Central memory CD8-positive, alpha-beta T cell (primary cell): ENCODE results near the gene CREB3L2.

Source experiments
- ATAC-seq: fragments of 150-1000 bp; cut with Tn5 transposase; replicated peaks from 2 replicates; pipeline ENCODE4 v1.10.0; 2022; ENCODE audit warnings: mild to moderate bottlenecking, moderate FRiP score, moderate number of reproducible peaks; ENCODE audit not compliant: poor library complexity, severe bottlenecking; ENCODE audit errors: extremely low read depth
- DNase-seq, 2 donors: peaks; one replicate each; pipeline ENCODE4 v3.0.0; 2021; ENCODE audit warnings: low spot score in 2 of 2
- H3K27ac Mint-ChIP-seq: one replicate; pipeline ENCODE4 v1.8.0; 2022; ENCODE audit warnings: low read depth, mild to moderate bottlenecking, moderate library complexity, mixed read lengths
- H3K27me3 Mint-ChIP-seq: one replicate; pipeline ENCODE4 v1.8.0; 2022; ENCODE audit warnings: mixed read lengths
- H3K36me3 Mint-ChIP-seq: one replicate; pipeline ENCODE4 v1.8.0; 2022; ENCODE audit warnings: mild to moderate bottlenecking, moderate library complexity, mixed read lengths; ENCODE audit not compliant: insufficient read depth
- H3K4me1 Mint-ChIP-seq: one replicate; pipeline ENCODE4 v1.8.0; 2022; ENCODE audit warnings: mixed read lengths
- H3K4me3 Mint-ChIP-seq: one replicate; pipeline ENCODE4 v1.8.0; 2022; ENCODE audit warnings: mild to moderate bottlenecking, moderate library complexity, mixed read lengths
- H3K9me3 Mint-ChIP-seq: one replicate; pipeline ENCODE4 v1.8.0; 2022; ENCODE audit warnings: mixed read lengths

The CREB3L2 gene

DNA sequence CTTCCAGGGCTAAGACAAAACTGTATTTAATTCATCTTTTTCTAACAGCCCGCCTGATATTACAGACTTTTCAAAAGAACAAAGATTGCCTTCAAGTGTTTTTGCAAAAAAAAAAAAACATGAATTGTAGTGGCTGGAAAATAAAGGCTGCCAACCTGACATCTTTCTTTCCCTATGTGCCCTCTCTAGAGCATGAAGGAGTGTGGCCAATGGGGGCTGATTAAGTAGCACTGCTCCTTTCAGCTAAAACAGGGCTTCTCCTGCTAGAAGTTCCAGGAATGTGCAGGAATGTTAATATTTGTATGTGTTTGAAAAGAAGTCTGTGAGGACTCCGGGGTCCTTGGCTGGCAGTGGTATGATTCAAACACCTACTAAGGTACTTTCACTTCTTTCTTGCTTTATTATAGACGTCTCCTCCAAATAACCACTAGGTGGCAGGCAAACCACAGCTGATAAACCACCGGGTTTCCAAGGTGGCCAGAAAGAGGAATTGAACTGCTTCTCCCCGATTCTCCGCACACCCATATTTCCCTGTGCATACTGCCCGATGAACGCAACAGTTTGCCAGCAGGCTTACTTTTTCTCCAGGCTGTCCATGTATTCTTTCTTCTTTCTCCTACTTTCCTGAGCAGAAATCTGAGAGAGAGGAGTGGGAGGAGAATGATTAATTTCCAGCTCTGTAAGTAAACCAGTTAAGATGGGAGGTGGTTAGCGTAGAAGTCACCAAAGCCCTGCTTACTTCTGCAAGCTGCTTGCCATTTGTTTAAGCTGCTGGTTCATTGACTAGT is 98.3 kb downstream of the CREB3L2 start:
- Mint-ChIP-seq H3K9me3 (no peaks in the 10 kb centered on the region), H3K36me3 (peaks cover 38% of the 10 kb centered on the region), H3K4me3 (no peak overlapping the region), H3K27ac (no peak overlapping the region), H3K4me1 (peaks cover 15% of the 10 kb centered on the region), H3K27me3 (no peaks in the 10 kb centered on the region)
- DNase-seq (peak; percentile 40 to 49), ATAC-seq (peak; percentile 66)

DNA sequence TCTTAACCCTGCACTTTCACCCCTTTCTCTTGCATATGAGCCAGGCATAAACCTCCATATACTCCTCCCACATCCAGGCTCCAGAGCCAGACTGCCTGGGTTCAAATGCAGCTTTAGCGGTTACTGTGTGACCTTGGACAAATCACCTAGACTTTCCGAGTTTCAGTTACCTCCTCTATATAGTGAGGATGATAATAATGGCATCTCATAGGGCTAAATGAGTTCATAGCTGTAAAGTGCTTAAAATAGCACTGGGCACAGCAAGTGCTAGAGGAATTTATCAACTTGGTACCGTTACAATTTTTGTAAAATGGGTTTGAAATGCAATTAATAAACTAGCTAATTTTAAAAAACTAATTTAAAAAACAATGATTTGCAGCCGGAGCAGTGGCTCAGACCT is 101.7 kb downstream of the CREB3L2 start:
- no peak for DNase-seq
- H3K36me3 Mint-ChIP-seq: peaks cover 31% of the 10 kb centered on the region
- no peaks in the 10 kb centered on the region for H3K9me3 Mint-ChIP-seq
- peaks cover 18% of the 10 kb centered on the region for H3K4me1 Mint-ChIP-seq
- no peak overlapping the region for H3K4me3 Mint-ChIP-seq
- H3K27me3 Mint-ChIP-seq: no peaks in the 10 kb centered on the region
- H3K27ac Mint-ChIP-seq: no peak overlapping the region
- ATAC-seq: no peak

DNA sequence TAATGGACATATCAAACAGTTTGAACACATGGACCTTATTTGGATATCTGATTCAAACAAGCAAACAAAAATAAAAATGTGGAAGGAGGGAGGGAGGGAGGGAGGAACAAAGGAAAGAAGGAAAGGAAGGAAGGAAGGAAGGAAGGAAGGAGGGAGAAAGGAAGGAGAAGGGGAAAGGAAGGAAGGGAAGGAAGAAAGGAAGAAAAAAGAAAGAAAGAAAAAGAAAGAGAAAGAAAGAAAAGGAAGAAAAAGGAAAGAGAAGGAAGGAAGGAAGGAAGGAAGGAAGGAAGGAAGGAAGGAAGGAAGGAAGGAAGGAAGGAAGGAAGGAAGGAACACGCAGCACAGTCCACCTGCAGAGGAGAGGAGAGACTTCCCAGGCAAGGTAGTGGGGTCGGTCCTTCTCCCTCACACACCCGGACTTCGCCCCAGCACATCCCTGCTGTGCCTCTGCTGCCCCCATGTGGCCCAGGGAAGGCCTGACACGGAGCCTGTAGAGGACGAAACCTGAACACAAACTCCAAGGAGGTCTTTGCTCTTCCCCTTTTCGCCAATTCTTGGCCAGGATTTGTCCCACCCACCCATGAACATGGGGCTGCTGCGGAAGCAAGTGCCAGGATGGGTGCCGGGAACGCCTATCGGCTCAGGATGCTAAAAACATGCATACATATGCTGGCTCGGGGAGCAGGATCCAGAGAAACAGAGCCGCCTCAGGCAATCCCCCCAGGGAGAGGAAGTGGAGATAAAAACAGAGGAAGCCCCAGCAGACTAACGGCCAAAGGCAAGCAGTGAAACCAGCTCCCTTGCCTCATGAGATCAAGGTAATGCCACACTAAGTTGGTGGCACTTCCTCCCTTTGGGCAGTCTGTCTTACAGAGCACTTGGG is 102.8 kb downstream of the CREB3L2 start:
- H3K4me1 Mint-ChIP-seq: peaks cover 18% of the 10 kb centered on the region
- peaks cover 28% of the 10 kb centered on the region for H3K36me3 Mint-ChIP-seq
- ATAC-seq: peak; percentile 85
- H3K27ac Mint-ChIP-seq: peak overlapping the region; percentile 58
- peak overlapping the region; percentile 17 for H3K4me3 Mint-ChIP-seq
- no peaks in the 10 kb centered on the region for H3K9me3 Mint-ChIP-seq
- DNase-seq: peak; percentile 55 to 61
- H3K27me3 Mint-ChIP-seq: no peaks in the 10 kb centered on the region

DNA sequence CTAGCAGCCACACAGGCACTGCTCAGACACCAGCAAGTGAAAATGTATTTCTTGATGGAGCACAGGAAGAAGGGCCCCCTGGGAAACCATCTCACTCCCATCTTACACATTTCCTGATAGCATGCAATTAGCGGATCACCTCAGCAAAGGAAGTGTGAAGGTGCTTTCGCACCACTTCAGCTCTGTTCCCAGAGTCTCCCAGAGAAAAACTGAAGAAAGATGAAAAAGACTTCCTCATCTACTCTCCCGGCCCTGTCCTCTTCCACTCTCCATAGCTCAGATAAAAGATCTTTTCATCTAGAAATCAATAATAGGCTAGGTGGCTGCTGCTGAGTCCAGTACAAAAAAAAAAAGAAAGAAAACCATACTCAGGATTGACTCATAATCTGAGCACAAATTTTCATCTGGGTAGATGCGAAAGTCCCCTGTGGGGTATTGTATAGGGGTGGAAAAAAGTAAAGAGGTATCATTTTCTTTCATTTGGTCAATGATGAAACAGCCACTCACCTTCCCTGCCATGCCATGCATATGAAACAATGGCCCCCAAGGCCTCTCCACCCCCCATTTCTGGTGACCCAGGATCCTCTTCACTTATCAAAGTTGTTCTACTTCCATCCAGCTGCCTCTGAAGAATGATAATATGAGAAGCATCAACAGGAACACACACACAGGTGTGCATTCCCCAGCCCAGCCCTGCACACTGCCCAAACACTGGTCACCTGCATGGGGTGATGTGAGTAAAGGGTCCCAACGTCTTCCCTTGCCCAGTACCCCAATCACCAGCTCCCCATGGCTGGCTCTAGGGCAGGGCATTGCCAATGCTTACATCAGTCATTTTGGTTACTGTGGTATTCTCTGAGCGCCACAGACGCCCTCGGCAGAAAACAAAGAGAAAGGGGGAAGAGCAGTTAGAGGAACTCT is 106.3 kb downstream of the CREB3L2 start:
- ATAC-seq: no peak
- H3K36me3 Mint-ChIP-seq: peaks cover 28% of the 10 kb centered on the region
- no peak overlapping the region for H3K4me3 Mint-ChIP-seq
- H3K9me3 Mint-ChIP-seq: no peaks in the 10 kb centered on the region
- no peaks in the 10 kb centered on the region for H3K27me3 Mint-ChIP-seq
- DNase-seq: no peak
- H3K27ac Mint-ChIP-seq: peak overlapping the region; percentile 84
- H3K4me1 Mint-ChIP-seq: peaks cover 12% of the 10 kb centered on the region

- DNase-seq (no peak), ATAC-seq (no peak)
- Mint-ChIP-seq H3K36me3 (peaks cover 19% of the 10 kb centered on the region), H3K27ac (no peak overlapping the region), H3K4me1 (no peaks in the 10 kb centered on the region), H3K9me3 (no peaks in the 10 kb centered on the region), H3K4me3 (no peak overlapping the region), H3K27me3 (no peaks in the 10 kb centered on the region)
Observed at GRCh38 chr7:137893143-137893742, 108.6 kb downstream of the CREB3L2 start.

GRCh38 chr7:137891016-137891655 is 110.8 kb downstream of the CREB3L2 start:
- Mint-ChIP-seq H3K4me3 (no peak overlapping the region), H3K36me3 (peaks cover 18% of the 10 kb centered on the region), H3K27ac (no peak overlapping the region), H3K27me3 (no peaks in the 10 kb centered on the region), H3K9me3 (no peaks in the 10 kb centered on the region), H3K4me1 (peaks cover 6% of the 10 kb centered on the region)
- DNase-seq (no peak), ATAC-seq (no peak)

- Mint-ChIP-seq H3K36me3 (peaks cover 15% of the 10 kb centered on the region), H3K4me1 (peaks cover 6% of the 10 kb centered on the region), H3K9me3 (no peaks in the 10 kb centered on the region), H3K4me3 (no peak overlapping the region), H3K27ac (no peak overlapping the region), H3K27me3 (no peaks in the 10 kb centered on the region)
- DNase-seq: no peak
- ATAC-seq: no peak
Observed at GRCh38 chr7:137890449-137890921, 111.4 kb downstream of the CREB3L2 start.

DNA sequence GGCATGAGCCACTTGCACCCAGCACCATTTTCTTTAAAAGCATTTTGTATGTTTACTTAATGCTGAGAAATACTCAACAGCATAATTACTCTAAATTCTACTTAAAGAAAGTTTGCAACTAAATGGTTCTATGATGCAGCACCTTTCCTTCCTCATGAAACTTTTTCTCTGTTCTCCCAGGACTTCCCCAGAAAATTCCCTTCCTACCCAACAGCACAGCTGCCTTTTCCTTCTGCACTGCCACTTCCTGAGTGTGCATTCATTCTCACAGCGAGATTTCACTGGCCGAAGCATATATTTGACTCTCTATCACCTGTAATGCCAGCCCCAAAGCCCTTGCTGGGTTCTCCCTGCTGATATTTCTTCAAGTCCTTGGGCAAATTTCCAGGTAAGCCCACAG is 113.6 kb downstream of the CREB3L2 start:
- Mint-ChIP-seq H3K36me3 (peaks cover 11% of the 10 kb centered on the region), H3K4me1 (peaks cover 6% of the 10 kb centered on the region), H3K27ac (no peak overlapping the region)

DNA sequence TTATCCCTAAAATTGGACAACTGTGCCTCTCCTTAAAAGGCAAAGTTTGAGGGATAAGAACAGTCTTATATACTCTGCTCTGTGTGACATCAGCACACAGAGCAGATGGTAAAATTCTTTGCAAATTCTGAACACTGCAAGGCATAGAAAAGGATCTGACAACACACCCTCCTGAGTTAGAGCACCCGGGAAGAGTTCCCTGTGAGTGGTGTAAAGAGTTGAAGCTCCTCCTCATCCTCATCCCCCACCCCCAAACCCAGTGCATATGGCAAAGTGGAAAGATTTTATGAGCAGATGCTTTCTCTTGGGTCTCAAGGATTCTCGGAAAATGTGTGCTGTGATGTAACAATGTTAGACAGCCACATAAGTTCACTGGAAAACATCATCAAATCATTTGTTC is 115.1 kb downstream of the CREB3L2 start:
- H3K27ac Mint-ChIP-seq: no peak overlapping the region
- no peaks in the 10 kb centered on the region for H3K27me3 Mint-ChIP-seq
- H3K9me3 Mint-ChIP-seq: no peaks in the 10 kb centered on the region
- ATAC-seq (no peak), DNase-seq (no peak)
- H3K36me3 Mint-ChIP-seq: peaks cover 16% of the 10 kb centered on the region
- peaks cover 6% of the 10 kb centered on the region for H3K4me1 Mint-ChIP-seq
- H3K4me3 Mint-ChIP-seq: no peak overlapping the region

More for the DNA sequence above, 113.6 kb downstream of the CREB3L2 start:
- H3K9me3 Mint-ChIP-seq: no peaks in the 10 kb centered on the region
- ATAC-seq (no peak), DNase-seq (no peak)
- H3K4me3 Mint-ChIP-seq: no peak overlapping the region
- H3K27me3 Mint-ChIP-seq: no peaks in the 10 kb centered on the region

DNA sequence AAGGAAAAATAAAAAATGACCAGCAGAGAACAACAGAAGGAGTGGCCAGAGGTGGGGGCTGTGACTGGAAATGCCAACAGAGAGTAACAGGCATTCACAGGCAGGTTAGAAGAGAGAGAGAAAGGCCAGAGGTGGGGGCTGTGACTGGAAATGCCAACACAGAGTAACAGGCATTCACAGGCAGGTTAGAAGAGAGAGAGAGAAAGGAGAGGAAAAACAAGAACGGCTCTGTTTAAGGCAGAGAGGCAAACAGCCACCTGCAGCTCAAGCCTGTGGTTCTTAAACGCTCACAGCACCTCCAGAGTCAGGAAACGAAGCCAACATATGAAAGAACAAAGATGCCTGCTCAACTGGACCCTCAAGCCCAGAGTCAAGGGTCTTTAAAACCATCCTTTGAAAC is 115.6 kb downstream of the CREB3L2 start:
- DNase-seq: no peak
- Mint-ChIP-seq H3K4me1 (peaks cover 6% of the 10 kb centered on the region), H3K4me3 (no peak overlapping the region), H3K36me3 (peaks cover 16% of the 10 kb centered on the region), H3K27me3 (no peaks in the 10 kb centered on the region), H3K9me3 (no peaks in the 10 kb centered on the region), H3K27ac (no peak overlapping the region)
- no peak for ATAC-seq

GRCh38 chr7:137885678-137886077 is 116.2 kb downstream of the CREB3L2 start:
- H3K36me3 Mint-ChIP-seq: peaks cover 16% of the 10 kb centered on the region
- no peak overlapping the region for H3K27ac Mint-ChIP-seq

More at GRCh38 chr7:137885678-137886077, 116.2 kb downstream of the CREB3L2 start:
- Mint-ChIP-seq H3K9me3 (no peaks in the 10 kb centered on the region), H3K4me3 (no peak overlapping the region), H3K27me3 (no peaks in the 10 kb centered on the region), H3K4me1 (peaks cover 6% of the 10 kb centered on the region)
- DNase-seq (no peak), ATAC-seq (no peak)
